GM12878 (cell line): ENCODE data around the gene NTSR1. TPM values are rescaled to one million over a fixed set of nuclear protein-coding genes. Genes with fewer than 3 reads are reported as not detected.

Experiments used
- ATAC-seq: fragments of 200-7000 bp; cut with Tn5 transposase; 3 replicates; pipeline ENCODE4 v1.9.1; 2020; ENCODE audit warnings: mild to moderate bottlenecking, moderate library complexity
- BruUV-seq: library from RNA; stranded (reverse); fragments of 400-500 nt; replicated peaks from 2 replicates; lab custom pipeline; 2021; lab: Mats Ljungman, UMichigan
- CTCF ChIA-PET: fragments of 300-600 bp; sonication (Branson Sonifier 250); formaldehyde crosslinking; extraction: SDS; loops from one replicate; lab custom pipeline; 2021; ENCODE audit warnings: inconsistent platforms; lab: Yijun Ruan, JAX
- POLR2A ChIA-PET: fragments of 350-600 bp; formaldehyde crosslinking; extraction: SDS; loops from one replicate; lab custom pipeline; 2021; ENCODE audit warnings: inconsistent platforms; lab: Charles Lee
- RAD21 ChIA-PET: fragments of 300-600 bp; sonication (Branson Sonifier 250); formaldehyde crosslinking; loops from one replicate; lab custom pipeline; 2023; ENCODE audit warnings: antibody characterized with exemption; ENCODE audit not compliant: unreplicated experiment; lab: Charles Lee
- SMC1A ChIA-PET: fragments of 300-600 bp; sonication (Branson Sonifier 250); formaldehyde crosslinking; loops from one replicate; lab custom pipeline; 2023; ENCODE audit not compliant: unreplicated experiment, uncharacterized antibody; lab: Charles Lee
- DNase-seq: peaks from one replicate; pipeline ENCODE4 v3.0.0-alpha.2; 2011; ENCODE audit warnings: low read depth, low spot score
- FAIRE-seq: peaks from 3 replicates; lab custom pipeline; 2011; peaks lifted over from hg19 to GRCh38; lab: Jason Lieb, UNC
- H2AFZ ChIP-seq: 2 replicates; pipeline ENCODE4 v1.6.0; 2011; ENCODE audit warnings: low read depth, low read length, control low read depth; ENCODE audit not compliant: control insufficient read depth
- H3K27ac ChIP-seq: 2 replicates; pipeline ENCODE4 v1.5.1; 2011; ENCODE audit warnings: control low read depth; ENCODE audit not compliant: control insufficient read depth, insufficient read depth
- H3K27me3 ChIP-seq, 2 experiments: replicated peaks in 1 of 2; 2 replicates each; pipeline versions ENCODE4 v1.6.0 to v1.6.1; 2011; ENCODE audit warnings: low read length in 1 of 2; ENCODE audit not compliant: control insufficient read depth in 2 of 2, insufficient read depth in 2 of 2
- H3K36me3 ChIP-seq, 2 experiments: 2 replicates each; pipeline ENCODE4 v1.5.1; 2011; ENCODE audit warnings: low read length in 1 of 2; ENCODE audit not compliant: control insufficient read depth in 2 of 2, insufficient read depth in 2 of 2
- H3K4me1 ChIP-seq: 2 replicates; pipeline ENCODE4 v1.6.1; 2011; ENCODE audit warnings: mild to moderate bottlenecking, low read length, moderate library complexity, mixed read lengths; ENCODE audit not compliant: control insufficient read depth, insufficient read depth
- H3K4me2 ChIP-seq: 2 replicates; pipeline ENCODE4 v1.6.0; 2011; ENCODE audit warnings: control low read depth; ENCODE audit not compliant: control insufficient read depth, insufficient read depth
- H3K4me3 ChIP-seq: fragments of 200-600 bp; sonication (generic); 2 replicates; pipeline ENCODE4 v1.5.1; 2016
- H3K79me2 ChIP-seq: 2 replicates; pipeline ENCODE4 v1.6.0; 2011; ENCODE audit warnings: low read length; ENCODE audit not compliant: control insufficient read depth, insufficient read depth
- H3K9ac ChIP-seq: 2 replicates; pipeline ENCODE4 v1.8.0; 2011; ENCODE audit warnings: low read length, control low read depth, mixed read lengths; ENCODE audit not compliant: control insufficient read depth, insufficient read depth
- H3K9me3 ChIP-seq: replicated peaks from 3 replicates; pipeline ENCODE4 v1.5.1; 2011; ENCODE audit warnings: mild to moderate bottlenecking, low read length; ENCODE audit not compliant: control insufficient read depth, insufficient read depth
- H4K20me1 ChIP-seq: 2 replicates; pipeline ENCODE4 v1.6.0; 2011; ENCODE audit not compliant: control insufficient read depth, insufficient read depth
- IRF5 ChIP-seq: fragments of 450-650 bp; IDR thresholded peaks from 2 replicates; pipeline ENCODE4 v1.6.1; 2017; ENCODE audit warnings: borderline replicate concordance
- SMC3 ChIP-seq: IDR thresholded peaks from 2 replicates; pipeline ENCODE4 v1.6.1; 2011; ENCODE audit warnings: low read length, improper control_type of control experiment, borderline replicate concordance
- WGBS: methylation state at CpG from one replicate; pipeline ENCODE4 v1.1.6; 2016; ENCODE audit warnings: low lambda C conversion rate; ENCODE audit not compliant: insufficient replicate concordance, insufficient coverage; ENCODE audit errors: missing lambda C conversion rate; 5-methylcytosine and 5-hydroxymethylcytosine counted together
- in situ Hi-C: fragments of 300-500 bp; cut with MboI; formaldehyde crosslinking; loops from 9 replicates; pipeline ENCODE4 v1.14.3; 2018; ENCODE audit warnings: mixed read lengths
- intact Hi-C: fragments of 100-400 bp; cut with micrococcal nuclease; formaldehyde crosslinking; loops from one replicate; pipeline ENCODE4 v1.14.2; 2022; ENCODE audit not compliant: unreplicated experiment
- polyA plus RNA-seq, 11 experiments: library from polyadenylated mRNA; depleted of rRNA in 4 of 11; unstranded in 6 of 11; stranded (reverse) in 5 of 11; fragments of >200 nt; fragmentation: Nextera tagmentation in 4 of 11; fragmentation: Illumina TruSeq in 1 of 11; extraction: Ambion mirVana in 4 of 11; extraction: Trizol in 1 of 11; gene quantifications; 1 replicate in 1 of 11; 2 replicates in 10 of 11; pipeline versions ENCODE4 v1.2.1 to v1.2.3, GENCODE V29; 2011 to 2016; ENCODE audit warnings: inconsistent platforms in 2 of 11, missing spikeins in 2 of 11, low read depth in 1 of 11
- total RNA-seq, 4 experiments: library from RNA; depleted of rRNA in 3 of 4; stranded (reverse); fragments of >200 nt in 3 of 4; fragmentation: Illumina TruSeq in 1 of 4; extraction: Trizol in 1 of 4; gene quantifications; 2 replicates each; pipeline versions ENCODE4 v1.2.1 to v1.2.3, GENCODE V29; 2013 to 2021
- TF ChIP-seq, protein P1 (sequence below), 3 experiments: IDR thresholded peaks in 2 of 3; conservative IDR thresholded peaks in 1 of 3; 2 replicates each; pipeline ENCODE4 v1.5.1; 2011; ENCODE audit warnings: low read depth in 3 of 3, low read length in 3 of 3, mild to moderate bottlenecking in 3 of 3, control low read depth in 2 of 3, moderate library complexity in 2 of 3, inconsistent platforms in 1 of 3, mixed read lengths in 1 of 3; ENCODE audit not compliant: control insufficient read depth in 2 of 3, insufficient read depth in 1 of 3; ENCODE audit errors: extremely low read depth in 1 of 3

Gene NTSR1
- total and polyA plus RNA-seq, 10 of the 15 experiments (the other 5 are each of a cell fraction or from before 2014, with no cell fraction given): not detected

DNA sequence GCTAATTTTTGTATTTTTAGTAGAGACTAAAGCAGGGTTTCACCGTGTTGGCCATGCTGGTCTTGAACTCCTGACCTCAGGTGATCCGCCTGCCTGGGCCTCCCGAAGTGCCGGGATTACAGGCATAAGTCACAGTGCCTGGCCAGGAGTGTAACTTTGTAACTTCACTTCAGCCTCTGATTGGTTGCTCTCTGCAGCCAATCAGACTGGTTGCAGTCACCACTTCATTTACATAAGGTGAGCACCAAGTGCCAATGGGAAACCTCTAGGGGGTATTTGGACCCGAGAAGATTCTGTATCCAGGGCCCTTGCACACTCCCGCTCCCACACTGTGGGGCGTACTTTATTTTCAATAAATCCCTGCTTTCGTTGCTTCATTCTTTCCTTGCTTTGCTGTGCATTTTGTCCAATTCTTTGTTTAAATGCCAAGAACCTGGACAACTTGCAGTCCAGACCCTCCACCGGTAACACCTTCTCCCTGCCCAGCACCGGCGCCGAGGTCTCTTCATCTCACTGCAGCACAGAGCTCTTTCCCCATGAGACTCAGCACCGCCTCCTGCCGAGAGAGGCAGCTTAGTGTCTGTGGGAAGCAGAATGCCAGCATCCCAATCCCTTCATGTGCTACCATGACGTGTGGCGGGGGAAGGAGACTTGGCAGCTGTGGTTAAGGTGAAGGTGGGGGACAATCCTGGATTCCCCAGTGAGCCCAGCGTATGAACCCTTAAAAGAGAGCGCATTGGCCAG lies 73.7 kb downstream of the NTSR1 start:
- TF ChIP-seq IRF5 (no peak), SMC3 (peak; percentile 13; the same call in 1 of the 2 replicates)
- TF ChIP-seq, protein P1, sequence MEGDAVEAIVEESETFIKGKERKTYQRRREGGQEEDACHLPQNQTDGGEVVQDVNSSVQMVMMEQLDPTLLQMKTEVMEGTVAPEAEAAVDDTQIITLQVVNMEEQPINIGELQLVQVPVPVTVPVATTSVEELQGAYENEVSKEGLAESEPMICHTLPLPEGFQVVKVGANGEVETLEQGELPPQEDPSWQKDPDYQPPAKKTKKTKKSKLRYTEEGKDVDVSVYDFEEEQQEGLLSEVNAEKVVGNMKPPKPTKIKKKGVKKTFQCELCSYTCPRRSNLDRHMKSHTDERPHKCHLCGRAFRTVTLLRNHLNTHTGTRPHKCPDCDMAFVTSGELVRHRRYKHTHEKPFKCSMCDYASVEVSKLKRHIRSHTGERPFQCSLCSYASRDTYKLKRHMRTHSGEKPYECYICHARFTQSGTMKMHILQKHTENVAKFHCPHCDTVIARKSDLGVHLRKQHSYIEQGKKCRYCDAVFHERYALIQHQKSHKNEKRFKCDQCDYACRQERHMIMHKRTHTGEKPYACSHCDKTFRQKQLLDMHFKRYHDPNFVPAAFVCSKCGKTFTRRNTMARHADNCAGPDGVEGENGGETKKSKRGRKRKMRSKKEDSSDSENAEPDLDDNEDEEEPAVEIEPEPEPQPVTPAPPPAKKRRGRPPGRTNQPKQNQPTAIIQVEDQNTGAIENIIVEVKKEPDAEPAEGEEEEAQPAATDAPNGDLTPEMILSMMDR (IDR thresholded peaks at IDR 0.05 in 2 of 3, conservative IDR thresholded peaks at IDR 0.05 in 1 of 3; ENCODE audit: control insufficient read depth in 2 of 3, extremely low read depth in 1 of 3, insufficient read depth in 1 of 3, low read depth in 3 of 3, low read length in 3 of 3): peak; percentile 17 to 24 (median 21); a peak in 2 of 6 replicates
- TF ChIP-seq, all 136 proteins: peak for 2
- H3K9ac ChIP-seq: no peak overlapping the region
- H4K20me1 ChIP-seq: no peaks in the 10 kb centered on the region
- ChIA-PET CTCF (interaction anchor here (1.4 to 2.1 kb wide), 2 partner anchors 9 to 283 kb away, joined by 4 to 6 read pairs; no protein-coding TSS in a partner anchor), POLR2A (no interaction called here), SMC1A (interaction anchor here (1.2 kb wide), 1 partner anchor 103 kb away, joined by 3 read pairs; no protein-coding TSS in a partner anchor), RAD21 (no interaction called here)
- no TSS peak for BruUV-seq
- H3K4me1 ChIP-seq: 0 out of 2 replicates have a peak, but pooled peaks cover 2% of the 10 kb centered on the region
- WGBS: 50% methylated on average over 17 of the region's 18 CpGs
- H2AFZ ChIP-seq: no peak overlapping the region
- H3K27ac ChIP-seq: no peak overlapping the region
- in situ Hi-C loops: no loop called here
- no peaks in the 10 kb centered on the region; the same call in 2 of the 3 replicates for H3K9me3 ChIP-seq
- H3K36me3 ChIP-seq: no peaks in the 10 kb centered on the region; a peak in 1 of 4 replicates
- peaks cover 2 to 4% of the 10 kb centered on the region in 2 experiments; a peak in 2 of 4 replicates for H3K27me3 ChIP-seq
- intact Hi-C loops: no loop called here
- no peak overlapping the region for H3K4me3 ChIP-seq
- FAIRE-seq (no peak), DNase-seq (no peak), ATAC-seq (peak; percentile 43; the same call in 1 of the 3 replicates)
- no peak overlapping the region for H3K4me2 ChIP-seq
- no peaks in the 10 kb centered on the region for H3K79me2 ChIP-seq
